BJ (cell line): ENCODE results near the gene FUS. TPM values are rescaled to one million over a fixed set of nuclear protein-coding genes. Genes with fewer than 3 reads are reported as not detected.
"Not testable (repeated sequence)": the region's sequence is repeated elsewhere in the genome, so short reads cannot be mapped to it uniquely, and the experiment has no call there.

Experiments used
- CTCF ChIA-PET: fragments of 350-600 bp; formaldehyde crosslinking; extraction: SDS; loops from one replicate; lab custom pipeline; 2021; ENCODE audit warnings: antibody characterized with exemption, inconsistent platforms; lab: Yijun Ruan, JAX
- POLR2A ChIA-PET: fragments of 300-600 bp; sonication (Branson Sonifier 250); formaldehyde crosslinking; extraction: SDS; loops from one replicate; lab custom pipeline; 2021; ENCODE audit warnings: antibody characterized with exemption; lab: Charles Lee
- DNase-seq: peaks from one replicate; pipeline ENCODE4 v3.0.0-alpha.2; 2011; ENCODE audit warnings: low read depth
- H3K27me3 ChIP-seq: 2 replicates; pipeline ENCODE4 v1.6.0; 2011; ENCODE audit warnings: low read length; ENCODE audit not compliant: control insufficient read depth, insufficient read depth
- H3K36me3 ChIP-seq: 2 replicates; pipeline ENCODE4 v1.5.1; 2011; ENCODE audit warnings: low read length; ENCODE audit not compliant: control insufficient read depth, insufficient read depth
- H3K4me3 ChIP-seq: 2 replicates; pipeline ENCODE4 v1.5.1; 2011; ENCODE audit warnings: low read depth, mild to moderate bottlenecking, control low read depth, low read length
- polyA plus RNA-seq: library from polyadenylated mRNA; depleted of rRNA; stranded (reverse); fragments of >200 nt; gene quantifications from 2 replicates; pipeline ENCODE4 v1.2.3, GENCODE V29; 2011
- TF ChIP-seq, protein P1 (sequence below): IDR thresholded peaks from 2 replicates; pipeline ENCODE4 v1.5.1; 2011; ENCODE audit warnings: low read depth, mild to moderate bottlenecking, control low read depth, inconsistent platforms, low read length, moderate library complexity; ENCODE audit not compliant: insufficient read depth

FUS gene
- polyA plus RNA-seq, 1 experiment: 109 TPM

DNA sequence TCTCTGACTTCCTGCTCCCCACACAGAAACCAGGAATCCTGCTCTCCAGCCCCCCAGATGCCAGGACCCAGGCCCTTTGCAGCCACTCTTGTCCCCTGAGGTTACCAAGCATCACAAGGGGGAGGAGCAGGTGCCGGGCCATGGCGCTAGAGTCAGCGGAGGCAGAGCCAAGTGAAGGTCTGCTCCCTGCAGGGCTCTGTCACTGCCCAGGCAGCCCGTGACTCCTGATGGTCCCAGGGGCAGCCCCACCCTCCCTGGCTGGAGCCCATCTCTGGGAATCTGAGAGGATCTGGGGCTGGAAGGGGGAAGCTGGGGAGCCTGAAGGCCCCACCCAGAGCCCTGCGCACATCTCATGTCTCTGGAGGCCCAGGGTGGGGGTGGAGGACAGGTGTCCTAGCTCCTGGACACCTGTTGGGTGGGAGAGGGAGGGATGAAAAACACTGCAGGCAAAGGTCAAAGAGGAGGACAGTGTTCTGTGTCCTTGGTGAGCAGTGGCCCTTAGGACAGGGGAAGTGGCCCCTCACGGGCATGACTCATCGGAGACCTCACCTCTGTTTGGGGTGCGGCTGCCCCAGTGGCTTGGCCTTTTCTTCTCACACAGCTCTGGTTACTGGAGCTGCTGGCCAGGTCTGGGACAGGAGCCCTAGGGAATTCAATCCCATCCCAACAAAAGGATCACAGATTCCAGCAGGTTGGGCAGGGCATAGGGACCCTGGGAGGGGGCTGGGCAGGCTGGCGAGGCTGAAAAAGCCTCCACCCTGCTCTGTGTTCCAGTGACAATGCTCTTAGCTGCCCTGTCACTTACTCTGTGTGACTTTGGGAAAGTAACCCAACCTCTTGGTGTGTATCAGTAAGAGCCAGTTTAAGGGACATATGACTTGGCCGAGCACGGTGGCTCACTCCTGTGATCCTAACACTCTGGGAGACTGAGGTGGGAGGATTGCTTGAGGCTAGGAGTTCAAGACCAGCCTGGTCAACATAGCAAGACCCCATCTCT is 29.7 kb upstream of the FUS start, which contains the start of gene PRSS36:
Gene PRSS36, minus strand, starts transcription at position 173 of the 997 bp plus-strand sequence. Its CDS starts 31 bp downstream, at position 142.
- TF ChIP-seq, protein P1, sequence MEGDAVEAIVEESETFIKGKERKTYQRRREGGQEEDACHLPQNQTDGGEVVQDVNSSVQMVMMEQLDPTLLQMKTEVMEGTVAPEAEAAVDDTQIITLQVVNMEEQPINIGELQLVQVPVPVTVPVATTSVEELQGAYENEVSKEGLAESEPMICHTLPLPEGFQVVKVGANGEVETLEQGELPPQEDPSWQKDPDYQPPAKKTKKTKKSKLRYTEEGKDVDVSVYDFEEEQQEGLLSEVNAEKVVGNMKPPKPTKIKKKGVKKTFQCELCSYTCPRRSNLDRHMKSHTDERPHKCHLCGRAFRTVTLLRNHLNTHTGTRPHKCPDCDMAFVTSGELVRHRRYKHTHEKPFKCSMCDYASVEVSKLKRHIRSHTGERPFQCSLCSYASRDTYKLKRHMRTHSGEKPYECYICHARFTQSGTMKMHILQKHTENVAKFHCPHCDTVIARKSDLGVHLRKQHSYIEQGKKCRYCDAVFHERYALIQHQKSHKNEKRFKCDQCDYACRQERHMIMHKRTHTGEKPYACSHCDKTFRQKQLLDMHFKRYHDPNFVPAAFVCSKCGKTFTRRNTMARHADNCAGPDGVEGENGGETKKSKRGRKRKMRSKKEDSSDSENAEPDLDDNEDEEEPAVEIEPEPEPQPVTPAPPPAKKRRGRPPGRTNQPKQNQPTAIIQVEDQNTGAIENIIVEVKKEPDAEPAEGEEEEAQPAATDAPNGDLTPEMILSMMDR: no peak

DNA sequence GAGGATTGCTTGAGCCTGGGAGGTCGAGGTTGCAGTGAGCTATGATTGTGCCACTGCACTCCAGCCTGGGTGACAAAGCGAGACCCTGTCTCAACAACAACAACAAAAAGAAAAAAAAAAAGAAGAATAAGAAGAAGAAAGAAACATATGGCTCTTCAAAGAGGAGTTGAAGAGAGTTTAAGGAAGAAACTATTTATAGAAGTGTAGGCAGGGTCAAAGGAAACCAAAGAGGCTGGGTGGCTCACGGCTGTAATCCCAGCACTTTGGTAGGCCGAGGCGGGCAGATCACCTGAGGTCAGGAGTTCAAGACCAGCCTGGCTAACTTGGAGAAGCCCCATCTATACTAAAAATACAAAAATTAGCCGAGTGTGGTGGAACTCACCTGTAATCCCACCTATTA is 29.0 kb upstream of the FUS start:
- CTCF ChIA-PET: interaction anchor here (3.6 kb wide), 1 partner anchor 8 kb away, joined by 16 read pairs; no protein-coding TSS in a partner anchor
- H3K4me3 ChIP-seq, POLR2A ChIA-PET, H3K36me3 ChIP-seq, DNase-seq: not testable (repeated sequence)
- peaks cover 17% of the 10 kb centered on the region for H3K27me3 ChIP-seq

More for the DNA sequence above, 29.7 kb upstream of the FUS start, which contains the start of gene PRSS36:
- Histone ChIP-seq H3K4me3 (no peak within 1 kb of the TSS), H3K36me3 (no peaks in the 10 kb centered on the region), H3K27me3 (peaks cover 19% of the 10 kb centered on the region)
- ChIA-PET POLR2A (no interaction called here), CTCF (interaction anchor here (3.6 kb wide), 1 partner anchor 8 kb away, joined by 16 read pairs; no protein-coding TSS in a partner anchor)
- no peak for DNase-seq

DNA sequence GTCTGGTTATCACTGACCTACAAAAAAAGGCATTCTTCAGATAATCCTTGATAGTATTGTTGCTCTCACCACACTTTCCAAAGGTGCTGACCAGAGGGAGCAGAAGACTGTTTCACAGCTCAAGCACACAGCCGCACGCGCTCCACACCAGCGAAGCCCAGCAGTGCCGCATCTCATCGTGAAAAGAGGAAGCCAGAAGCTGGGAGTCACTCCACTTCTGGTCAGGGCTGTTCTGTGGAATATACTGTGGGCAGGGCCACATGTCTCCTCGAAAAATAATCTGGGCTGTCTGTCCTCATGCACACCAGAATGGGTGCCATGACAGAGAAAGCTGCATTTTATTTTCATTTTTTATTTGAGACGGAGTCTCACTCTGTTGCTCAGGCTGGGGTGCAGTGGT is 22.8 kb upstream of the FUS start:
- peaks cover 4% of the 10 kb centered on the region; the same call in 1 of the 2 replicates for H3K27me3 ChIP-seq
- DNase-seq: no peak
- no peaks in the 10 kb centered on the region for H3K36me3 ChIP-seq
- H3K4me3 ChIP-seq: no peak overlapping the region
- ChIA-PET POLR2A (interaction anchor here (0.6 to 0.7 kb wide), 2 partner anchors 15 to 27 kb away, joined by 7 to 14 read pairs; no protein-coding TSS in a partner anchor), CTCF (interaction anchor here (0.7 to 3.6 kb wide), 6 partner anchors 9 to 173 kb away, joined by 3 to 29 read pairs (median 4); partner anchors contain the start of gene HSD3B7)
- TF ChIP-seq, protein P1: no peak

DNA sequence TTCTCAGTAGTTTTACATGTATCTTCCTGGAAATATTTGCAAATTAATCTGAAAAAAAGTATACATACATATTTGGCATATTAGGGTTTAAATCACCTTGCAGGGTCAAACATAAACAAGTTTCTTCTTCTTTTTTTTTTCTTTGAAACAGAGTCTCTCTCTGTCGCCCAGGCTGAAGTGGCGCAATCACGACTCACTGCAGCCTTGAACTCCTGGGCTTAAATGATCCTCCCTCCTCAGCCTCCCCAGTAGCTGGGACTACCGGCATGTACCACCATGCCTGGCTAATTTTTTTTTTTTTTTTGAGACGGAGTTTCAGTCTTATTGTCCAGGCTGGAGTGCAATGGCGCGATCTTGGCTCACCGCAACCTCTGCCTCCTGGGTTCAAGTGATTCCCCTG is 12.6 kb upstream of the FUS start:
- Histone ChIP-seq H3K36me3 (no peaks in the 10 kb centered on the region), H3K27me3 (no peaks in the 10 kb centered on the region), H3K4me3 (no peak overlapping the region)
- ChIA-PET POLR2A (interaction anchor here (0.7 kb wide), 1 partner anchor 76 kb away, joined by 9 read pairs; no protein-coding TSS in a partner anchor), CTCF (interaction anchor here (0.6 to 2.2 kb wide), 2 partner anchors 25 to 283 kb away, joined by 5 to 10 read pairs; no protein-coding TSS in a partner anchor)
- TF ChIP-seq, protein P1: no peak
- no peak for DNase-seq

DNA sequence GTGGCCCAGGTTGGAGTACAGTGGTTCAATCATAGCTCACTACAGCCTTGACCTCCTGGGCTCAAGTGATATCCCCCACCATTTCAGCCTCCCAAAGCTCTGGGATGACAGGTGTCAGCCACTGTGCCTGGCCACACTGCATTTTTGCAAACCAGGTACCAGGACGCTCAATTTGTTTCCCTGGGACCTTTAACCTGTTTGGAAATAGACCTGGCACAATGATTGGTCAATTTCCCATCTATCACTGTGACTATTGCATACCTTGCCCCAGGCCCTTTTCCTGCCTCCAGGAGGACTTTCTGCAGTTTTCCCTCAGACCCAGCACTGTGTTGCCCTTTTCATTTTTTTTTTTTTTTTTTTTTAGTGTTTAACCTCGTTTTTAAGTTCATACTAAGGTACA is 11.1 kb upstream of the FUS start:
- TF ChIP-seq, protein P1: no peak
- no peak for DNase-seq
- POLR2A ChIA-PET: no interaction called here
- Histone ChIP-seq H3K27me3 (no peaks in the 10 kb centered on the region), H3K36me3 (no peaks in the 10 kb centered on the region), H3K4me3 (no peak overlapping the region)
- CTCF ChIA-PET: interaction anchor here (1.0 kb wide), 1 partner anchor 11 kb away, joined by 3 read pairs; no protein-coding TSS in a partner anchor

DNA sequence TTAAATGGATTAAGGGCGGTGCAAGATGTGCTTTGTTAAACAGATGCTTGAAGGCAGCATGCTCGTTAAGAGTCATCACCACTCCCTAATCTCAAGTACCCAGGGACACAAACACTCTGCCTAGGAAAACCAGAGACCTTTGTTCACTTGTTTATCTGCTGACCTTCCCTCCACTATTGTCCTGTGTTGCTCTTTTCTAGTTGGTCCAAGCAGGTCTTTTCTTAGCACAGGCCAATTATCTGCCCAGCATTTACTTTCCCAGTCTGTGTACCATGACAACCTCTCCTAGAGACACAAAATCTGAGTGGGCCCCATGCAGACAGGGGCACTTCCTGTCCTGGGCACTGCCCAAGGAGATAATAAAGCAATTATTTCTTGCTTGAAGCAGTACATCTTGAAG is 9.9 kb upstream of the FUS start:
- H3K36me3 ChIP-seq, POLR2A ChIA-PET, H3K27me3 ChIP-seq, DNase-seq, H3K4me3 ChIP-seq, CTCF ChIA-PET: not testable (repeated sequence)
